ENCODE results near the gene LMX1A. TPM values are rescaled to one million over a fixed set of nuclear protein-coding genes. Genes with fewer than 3 reads are reported as not detected.

Gene LMX1A
- total RNA-seq, 6 experiments from 2014 or later, result 0.14 TPM; not detected in 5

- TF ChIP-seq POLR2A (IDR thresholded peaks at IDR 0.05), result no peak
- TF ChIP-seq, protein P1, sequence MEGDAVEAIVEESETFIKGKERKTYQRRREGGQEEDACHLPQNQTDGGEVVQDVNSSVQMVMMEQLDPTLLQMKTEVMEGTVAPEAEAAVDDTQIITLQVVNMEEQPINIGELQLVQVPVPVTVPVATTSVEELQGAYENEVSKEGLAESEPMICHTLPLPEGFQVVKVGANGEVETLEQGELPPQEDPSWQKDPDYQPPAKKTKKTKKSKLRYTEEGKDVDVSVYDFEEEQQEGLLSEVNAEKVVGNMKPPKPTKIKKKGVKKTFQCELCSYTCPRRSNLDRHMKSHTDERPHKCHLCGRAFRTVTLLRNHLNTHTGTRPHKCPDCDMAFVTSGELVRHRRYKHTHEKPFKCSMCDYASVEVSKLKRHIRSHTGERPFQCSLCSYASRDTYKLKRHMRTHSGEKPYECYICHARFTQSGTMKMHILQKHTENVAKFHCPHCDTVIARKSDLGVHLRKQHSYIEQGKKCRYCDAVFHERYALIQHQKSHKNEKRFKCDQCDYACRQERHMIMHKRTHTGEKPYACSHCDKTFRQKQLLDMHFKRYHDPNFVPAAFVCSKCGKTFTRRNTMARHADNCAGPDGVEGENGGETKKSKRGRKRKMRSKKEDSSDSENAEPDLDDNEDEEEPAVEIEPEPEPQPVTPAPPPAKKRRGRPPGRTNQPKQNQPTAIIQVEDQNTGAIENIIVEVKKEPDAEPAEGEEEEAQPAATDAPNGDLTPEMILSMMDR (IDR thresholded peaks at IDR 0.05), result no peak
- DNase-seq, result no peak
- 63% methylated on average over 2 of the region's 6 CpGs for WGBS (ENCODE audit: insufficient coverage, low coverage, low lambda C conversion rate, missing lambda C conversion rate)
- H3K36me3 ChIP-seq, result no peaks in the 10 kb centered on the region
- intact Hi-C loops (cut with DNase I), result no loop called here
- H3K27me3 ChIP-seq, result no peaks in the 10 kb centered on the region
- H3K9me3 ChIP-seq, result no peaks in the 10 kb centered on the region
- no peak overlapping the region for H3K4me3 ChIP-seq
- no peak for ATAC-seq
- H3K4me1 ChIP-seq, result peaks cover 0 to 7% (median 0%) of the 10 kb centered on the region in 4 donors
- no peak overlapping the region for H3K27ac ChIP-seq
Observed at GRCh38 chr1:165218731-165219130, 137.8 kb downstream of the LMX1A start.

- Histone ChIP-seq H3K36me3 (no peaks in the 10 kb centered on the region), H3K9me3 (no peaks in the 10 kb centered on the region), H3K4me1 (peaks cover 0 to 2% (median 0%) of the 10 kb centered on the region in 4 donors), H3K27ac (no peak overlapping the region), H3K4me3 (no peak overlapping the region), H3K27me3 (no peaks in the 10 kb centered on the region)
- intact Hi-C loops (cut with DNase I), result no loop called here
- WGBS (ENCODE audit: insufficient coverage, low coverage, low lambda C conversion rate, missing lambda C conversion rate), result 29% methylated on average over 1 of the region's 1 CpG
- ATAC-seq, result no peak
- TF ChIP-seq, protein P1 (IDR thresholded peaks at IDR 0.05), result no peak
- TF ChIP-seq POLR2A (IDR thresholded peaks at IDR 0.05), result no peak
- DNase-seq, result no peak
Observed at GRCh38 chr1:165217958-165218357, 138.6 kb downstream of the LMX1A start.

DNA sequence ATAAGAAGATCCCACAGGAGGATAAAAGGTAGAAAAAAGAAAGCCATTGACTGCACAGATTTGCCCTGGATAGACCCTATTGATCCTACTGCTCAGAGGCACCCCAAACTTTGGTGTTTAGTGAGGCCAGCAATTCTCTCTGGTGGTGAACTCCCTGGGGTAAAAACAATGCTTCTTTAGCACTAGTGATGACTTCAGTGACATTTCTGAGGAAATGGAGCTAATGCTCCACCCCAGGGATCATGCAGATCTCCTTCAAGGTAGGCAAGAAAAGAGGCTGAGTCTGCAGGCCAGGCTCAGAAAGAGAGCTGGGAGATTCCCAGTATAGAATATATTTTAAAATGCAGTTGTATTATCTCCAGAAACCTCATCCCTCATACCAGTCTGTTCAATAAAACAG, 140.3 kb downstream of the LMX1A start:
- DNase-seq, result no peak
- no peak for TF ChIP-seq POLR2A (IDR thresholded peaks at IDR 0.05)
- TF ChIP-seq, protein P1 (IDR thresholded peaks at IDR 0.05), result no peak

GRCh38 chr1:165215676-165216075, 140.8 kb downstream of the LMX1A start:
- no peak for ATAC-seq
- Histone ChIP-seq H3K4me3 (no peak overlapping the region), H3K36me3 (no peaks in the 10 kb centered on the region), H3K27me3 (no peaks in the 10 kb centered on the region), H3K9me3 (no peaks in the 10 kb centered on the region), H3K4me1 (no peaks in the 10 kb centered on the region), H3K27ac (no peak overlapping the region)
- 82% methylated on average over 2 of the region's 2 CpGs for WGBS (ENCODE audit: insufficient coverage, low coverage, low lambda C conversion rate, missing lambda C conversion rate)
- intact Hi-C loops (cut with DNase I), result no loop called here
- TF ChIP-seq, protein P1 (IDR thresholded peaks at IDR 0.05), result no peak
- TF ChIP-seq POLR2A (IDR thresholded peaks at IDR 0.05), result no peak
- DNase-seq, result no peak

More for the DNA sequence above, 140.3 kb downstream of the LMX1A start:
- no peak for ATAC-seq
- H3K27ac ChIP-seq, result no peak overlapping the region
- no peaks in the 10 kb centered on the region for H3K4me1 ChIP-seq
- H3K36me3 ChIP-seq, result no peaks in the 10 kb centered on the region
- H3K27me3 ChIP-seq, result no peaks in the 10 kb centered on the region
- no peaks in the 10 kb centered on the region for H3K9me3 ChIP-seq
- intact Hi-C loops (cut with DNase I), result no loop called here
- no peak overlapping the region for H3K4me3 ChIP-seq

DNA sequence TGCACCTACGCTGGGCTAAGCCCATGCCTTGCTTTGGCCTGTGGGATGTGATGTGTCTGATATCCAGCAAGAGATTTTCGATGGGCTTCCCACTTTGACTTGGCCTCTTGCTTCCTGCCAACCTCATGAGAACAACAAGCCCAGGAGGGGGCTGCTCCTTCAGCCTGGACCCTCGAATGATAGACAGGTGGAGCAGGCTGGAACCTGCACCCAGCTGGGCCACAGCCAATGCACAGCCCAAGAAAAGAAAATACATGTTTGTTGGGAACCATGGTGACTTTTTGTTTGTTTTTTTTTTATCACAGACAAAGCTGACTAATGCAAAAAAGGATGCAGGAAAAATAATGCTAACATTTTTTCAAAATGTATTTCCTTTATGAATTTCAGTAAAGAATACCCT, 144.3 kb downstream of the LMX1A start:
- Histone ChIP-seq H3K9me3 (no peaks in the 10 kb centered on the region), H3K27ac (no peak overlapping the region), H3K36me3 (no peaks in the 10 kb centered on the region), H3K4me1 (no peaks in the 10 kb centered on the region), H3K27me3 (no peaks in the 10 kb centered on the region), H3K4me3 (no peak overlapping the region)
- no peak for DNase-seq
- TF ChIP-seq, protein P1 (IDR thresholded peaks at IDR 0.05), result no peak
- no peak for ATAC-seq
- intact Hi-C loops (cut with DNase I), result no loop called here
- WGBS (ENCODE audit: insufficient coverage, low coverage, low lambda C conversion rate, missing lambda C conversion rate), result 49% methylated on average over 2 of the region's 3 CpGs

Measured in right lobe of liver (tissue), 6 donors.